NCI-H345 treated with DMSO at 0.1 percent for 48 hours (cell line): ENCODE results near the gene SLC22A23.

ENCODE experiments used
- DNase-seq: peaks from one replicate; lab custom pipeline; 2025; ENCODE audit not compliant: unreplicated experiment; lab: John Stamatoyannopoulos, UW

The SLC22A23 gene

DNA sequence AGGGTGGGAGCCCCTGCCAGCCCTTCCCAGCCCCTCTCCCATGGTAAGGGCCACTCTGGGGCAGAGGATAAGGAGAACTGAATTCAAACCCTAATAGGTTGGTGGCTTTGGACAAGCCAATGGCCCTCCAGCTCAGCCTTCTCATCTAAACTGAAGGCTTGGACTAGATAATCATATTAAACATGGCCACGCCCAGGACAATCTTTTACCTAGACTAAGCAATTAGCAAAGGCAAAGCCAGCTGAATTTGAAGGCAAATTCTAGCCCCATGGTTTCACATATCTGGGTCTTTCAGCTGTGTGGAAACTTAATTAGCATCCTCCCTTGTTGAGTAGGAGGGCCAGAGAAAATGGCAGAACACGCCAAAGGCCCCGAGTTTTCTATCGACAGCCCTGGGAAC lies 10.7 kb downstream of the SLC22A23 start:
- no peak for DNase-seq

DNA sequence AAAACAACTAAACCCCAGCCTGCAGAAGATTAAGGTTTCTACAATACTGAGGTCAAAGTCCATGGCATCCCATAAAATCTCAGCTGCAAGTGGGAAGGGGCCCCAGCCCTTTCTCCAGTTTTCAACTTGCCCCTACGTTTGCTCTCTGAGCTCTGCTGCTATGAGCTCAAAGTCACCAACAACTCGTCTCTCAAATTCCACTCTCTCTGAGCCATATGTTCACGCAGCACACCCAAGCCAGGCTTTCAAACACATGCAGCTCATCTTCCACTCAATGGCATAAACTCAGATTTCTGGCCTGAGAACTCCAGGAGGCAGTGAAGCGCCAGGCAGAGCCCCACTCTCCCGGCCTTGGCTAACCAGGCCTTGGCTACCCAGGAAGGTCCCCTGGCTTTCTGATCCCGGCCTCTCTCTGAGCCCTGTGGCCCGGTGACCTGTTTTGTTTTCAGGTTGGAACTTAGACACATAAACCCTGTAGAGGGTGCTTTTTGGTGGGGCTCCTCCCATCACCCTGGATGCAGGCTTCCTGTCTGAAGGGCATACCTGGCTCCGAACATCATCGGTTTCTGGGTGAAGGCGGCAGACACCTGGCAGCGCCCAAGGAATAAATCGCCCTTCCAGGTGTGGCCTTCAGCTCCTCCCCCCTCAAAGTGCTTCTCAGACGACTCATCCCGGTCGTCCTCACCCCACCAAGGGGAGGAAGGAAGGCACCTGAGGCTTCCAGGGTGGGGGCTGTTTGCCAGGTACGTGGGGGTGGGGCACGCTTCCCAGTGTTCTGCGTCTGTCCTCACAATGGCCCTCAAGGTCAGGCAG lies 12.4 kb downstream of the SLC22A23 start:
- no peak for DNase-seq

DNA sequence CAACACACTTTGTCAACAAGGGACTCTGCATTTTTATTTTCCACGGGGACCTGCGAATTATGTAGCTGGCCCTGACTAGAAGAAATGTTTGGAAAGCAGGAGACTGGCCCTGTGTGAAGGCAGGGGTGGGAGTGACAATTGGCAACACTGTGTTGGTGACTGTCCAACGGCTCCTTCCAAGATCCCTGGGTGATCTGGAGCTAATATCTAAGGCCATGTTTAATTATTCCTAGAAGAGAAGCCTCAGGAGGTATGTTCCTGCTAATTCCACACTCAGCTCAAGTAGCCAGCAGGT lies 13.7 kb downstream of the SLC22A23 start:
- no peak for DNase-seq

DNA sequence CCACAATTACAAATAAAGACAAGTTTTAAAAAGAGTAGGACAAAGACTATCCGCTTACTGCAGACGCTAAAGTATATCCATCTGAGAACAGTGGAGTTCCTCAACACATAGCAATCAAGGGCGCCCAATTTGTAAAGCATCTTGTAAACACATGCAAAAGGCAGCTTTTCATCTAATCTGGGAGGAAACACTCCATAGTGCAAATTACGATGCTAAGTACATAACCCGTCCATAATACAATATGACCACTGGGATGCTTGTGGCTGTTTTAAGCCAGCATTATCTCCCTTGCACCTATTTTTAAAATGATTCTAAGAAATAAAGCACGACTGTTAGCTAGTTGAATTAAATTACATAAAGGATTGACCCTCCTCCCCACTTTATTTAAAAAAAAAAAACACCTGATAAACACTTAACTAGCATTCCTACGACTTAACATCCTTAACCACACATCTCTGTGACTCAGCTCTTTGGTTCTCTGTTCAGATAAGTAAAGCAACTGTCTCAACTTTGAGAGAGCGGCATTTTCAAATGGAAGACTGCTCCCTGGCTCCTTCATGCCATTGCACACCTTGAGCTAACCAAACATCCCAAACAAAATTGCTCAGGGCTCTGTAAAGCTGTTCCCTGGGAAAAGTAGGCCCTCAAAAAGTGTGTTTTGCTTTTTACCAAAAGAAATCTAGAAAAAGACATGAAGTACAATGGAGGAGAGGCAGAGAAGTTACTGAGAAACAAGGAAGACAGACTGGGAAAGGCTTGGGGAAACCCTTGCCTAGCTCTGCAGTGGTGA lies 14.2 kb downstream of the SLC22A23 start:
- no peak for DNase-seq

DNA sequence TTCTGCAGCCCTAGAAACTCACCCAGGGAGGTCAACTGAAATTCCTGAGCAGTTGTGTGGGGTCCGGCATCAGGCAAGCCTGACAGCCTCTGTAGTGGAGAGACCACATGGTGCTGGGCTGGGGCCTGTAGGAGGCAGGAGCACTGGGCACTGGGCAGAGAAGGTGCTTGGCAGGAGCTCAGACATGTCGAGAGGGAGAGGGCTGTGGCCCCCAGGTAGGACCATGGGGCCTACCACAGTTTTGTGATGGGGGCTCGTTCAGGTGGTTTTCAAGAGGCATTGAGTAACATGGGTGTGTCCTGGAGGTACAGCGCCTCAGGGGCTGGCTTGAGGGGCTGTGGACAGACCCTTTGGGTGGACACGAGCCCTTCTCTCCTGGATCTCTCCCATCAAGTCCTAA lies 15.9 kb downstream of the SLC22A23 start:
- no peak for DNase-seq

DNA sequence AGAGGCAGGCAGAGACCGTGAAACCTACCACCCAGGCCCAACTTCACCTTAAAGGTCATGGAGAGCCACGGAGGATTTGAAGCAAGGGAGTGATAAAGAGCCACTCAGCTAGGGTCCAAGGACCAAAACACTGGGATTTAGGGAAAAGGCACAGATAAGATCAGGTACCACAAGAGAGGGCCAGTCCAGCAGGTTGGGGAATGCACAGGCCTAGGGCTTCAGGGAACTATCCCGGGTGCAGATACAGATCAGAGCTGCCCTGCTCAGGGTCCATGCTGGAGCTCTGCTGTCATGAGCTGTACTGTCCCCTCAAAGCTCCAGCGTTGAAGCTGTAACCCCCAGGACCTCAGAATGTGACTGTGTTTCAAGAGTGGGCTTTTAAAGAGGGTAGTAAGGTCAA lies 16.9 kb downstream of the SLC22A23 start:
- DNase-seq: no peak

DNA sequence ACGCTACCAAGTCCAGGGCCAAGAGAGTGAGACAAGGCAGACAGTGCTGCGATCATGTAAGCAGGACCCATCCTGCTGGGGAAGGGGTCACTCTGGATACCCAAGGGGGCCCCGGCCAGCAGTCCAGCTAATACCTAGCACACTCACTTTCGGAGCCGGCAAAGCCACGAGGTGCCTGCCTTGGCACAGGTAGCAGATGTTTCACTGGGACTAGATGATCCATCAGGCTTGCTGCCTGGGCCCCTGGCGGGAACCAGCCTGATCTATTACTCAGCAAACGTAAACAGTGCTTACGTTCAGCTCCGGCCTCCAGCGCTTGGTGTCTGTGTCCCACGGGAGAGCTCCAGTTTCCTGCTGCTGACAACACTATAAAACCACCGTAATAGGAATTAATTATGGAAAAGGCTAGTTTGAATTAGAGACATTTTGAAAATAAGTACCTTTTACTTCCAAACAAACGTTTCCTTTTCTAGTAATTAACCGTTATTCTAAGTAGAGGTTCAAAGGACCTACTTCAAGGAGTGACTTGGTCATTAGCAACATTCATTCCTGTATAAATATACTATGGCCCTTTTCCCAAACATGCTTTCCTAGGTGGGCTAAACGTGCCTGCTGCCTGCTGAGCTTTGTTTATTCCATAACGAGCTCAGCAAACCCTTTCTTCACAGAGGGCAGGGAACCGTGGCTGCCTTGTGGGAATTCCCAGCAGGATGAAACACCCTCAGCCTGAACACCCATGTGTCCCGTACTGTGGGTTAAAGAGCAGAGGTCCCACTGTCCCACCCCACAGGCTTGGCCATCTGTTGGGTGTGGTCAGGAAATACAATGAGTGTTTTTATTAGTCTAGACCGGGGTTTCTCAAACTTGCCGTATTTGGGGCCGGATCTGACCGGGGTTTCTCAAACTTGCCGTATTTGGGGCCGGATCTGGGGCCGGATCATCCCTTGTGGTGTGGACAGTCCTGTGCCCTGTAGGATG lies 18.4 kb downstream of the SLC22A23 start:
- no peak for DNase-seq

DNA sequence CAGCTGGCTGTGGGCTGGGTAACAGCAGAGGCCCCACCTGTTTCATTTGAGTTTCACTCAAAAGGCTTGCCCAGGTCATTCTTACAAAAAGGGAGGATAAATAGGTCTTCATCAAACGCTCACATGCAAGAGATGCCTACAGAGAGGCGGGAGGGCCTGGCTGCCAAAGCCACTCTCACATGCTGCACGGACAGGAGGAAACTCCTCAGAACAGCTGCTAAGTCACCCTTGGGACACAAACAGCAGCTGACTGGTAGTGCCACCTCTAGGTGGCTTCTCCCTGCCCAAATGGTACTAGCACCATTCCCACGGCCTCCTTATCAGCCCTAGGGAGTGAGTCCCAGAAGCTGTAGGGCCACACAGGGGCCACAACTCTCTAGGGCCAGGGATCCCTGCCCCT lies 23.8 kb downstream of the SLC22A23 start:
- no peak for DNase-seq

DNA sequence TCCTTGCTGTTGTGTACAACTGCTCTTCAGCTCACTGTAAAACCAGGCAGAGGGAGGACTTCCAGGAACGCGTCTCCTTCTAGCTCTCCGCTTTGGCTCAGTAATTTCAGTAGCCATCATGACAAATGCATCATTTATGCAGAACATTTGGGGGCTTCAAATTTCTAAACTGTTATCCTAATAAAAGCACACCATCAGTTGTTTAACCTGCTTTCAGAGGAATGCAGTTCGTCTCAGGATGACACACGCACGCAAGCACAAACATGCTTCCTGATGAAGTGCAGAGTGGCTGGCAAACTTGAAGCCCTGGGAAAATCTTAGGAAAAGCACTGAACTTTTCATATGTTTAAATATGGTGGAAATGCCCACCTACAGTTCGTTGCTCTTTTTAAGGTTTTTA lies 24.4 kb downstream of the SLC22A23 start:
- DNase-seq: no peak

DNA sequence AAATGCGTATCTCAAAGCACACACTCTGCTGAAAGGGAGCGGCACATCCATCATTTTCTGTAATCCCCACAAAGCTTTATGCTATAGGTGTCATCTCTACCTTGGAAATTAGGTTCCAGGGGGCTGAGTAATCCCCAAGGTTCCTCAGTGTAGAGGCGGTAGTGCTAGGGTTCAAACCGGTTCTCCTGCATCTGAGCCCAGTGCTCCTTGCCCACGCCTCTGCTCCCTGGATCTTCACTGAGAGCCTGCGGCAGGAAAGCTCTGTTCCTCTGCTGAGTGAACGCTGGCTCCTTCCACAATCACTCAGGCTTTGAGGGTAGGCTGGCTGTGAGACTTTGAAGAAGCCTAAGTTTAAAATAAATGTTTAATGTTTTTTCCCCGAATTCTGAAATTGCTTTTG lies 24.9 kb downstream of the SLC22A23 start:
- no peak for DNase-seq

DNA sequence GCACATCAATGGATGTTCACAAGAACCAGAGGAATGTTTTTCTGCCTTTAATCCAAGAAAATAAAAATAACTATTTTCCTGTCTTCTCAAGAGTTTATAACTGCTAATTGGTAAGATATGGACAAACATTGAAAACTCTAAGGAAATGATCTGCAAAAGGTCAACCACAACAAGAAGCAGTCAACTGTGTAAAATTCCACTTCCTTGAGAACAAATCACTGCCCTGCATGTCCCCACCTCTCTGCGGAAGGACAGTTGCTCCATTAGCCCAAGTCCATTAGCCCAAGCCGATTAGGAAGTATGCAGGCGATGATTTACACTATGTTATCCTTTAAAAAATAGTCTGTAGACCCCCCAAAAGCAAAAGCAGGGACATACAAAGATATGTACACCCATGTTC lies 27.6 kb downstream of the SLC22A23 start:
- DNase-seq: no peak

DNA sequence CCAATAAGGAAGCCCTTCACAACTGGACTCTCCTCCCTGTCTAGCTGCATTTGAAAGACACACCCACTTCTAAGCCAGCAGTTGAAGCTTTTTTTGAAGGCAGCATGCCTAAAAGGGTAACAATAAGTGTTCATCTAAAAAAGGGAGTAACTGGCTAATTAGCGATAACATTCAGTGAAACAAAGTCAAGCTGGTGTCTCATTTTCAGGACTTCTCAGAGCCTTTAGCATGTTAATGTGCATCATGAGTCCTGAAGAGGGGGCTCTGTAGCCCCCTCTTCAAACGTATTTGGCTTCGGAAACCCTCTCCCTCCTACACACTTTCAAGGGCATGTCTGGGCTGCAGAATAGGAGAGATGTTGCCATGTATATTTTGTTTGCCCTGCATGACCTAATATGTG lies 28.1 kb downstream of the SLC22A23 start:
- no peak for DNase-seq

DNA sequence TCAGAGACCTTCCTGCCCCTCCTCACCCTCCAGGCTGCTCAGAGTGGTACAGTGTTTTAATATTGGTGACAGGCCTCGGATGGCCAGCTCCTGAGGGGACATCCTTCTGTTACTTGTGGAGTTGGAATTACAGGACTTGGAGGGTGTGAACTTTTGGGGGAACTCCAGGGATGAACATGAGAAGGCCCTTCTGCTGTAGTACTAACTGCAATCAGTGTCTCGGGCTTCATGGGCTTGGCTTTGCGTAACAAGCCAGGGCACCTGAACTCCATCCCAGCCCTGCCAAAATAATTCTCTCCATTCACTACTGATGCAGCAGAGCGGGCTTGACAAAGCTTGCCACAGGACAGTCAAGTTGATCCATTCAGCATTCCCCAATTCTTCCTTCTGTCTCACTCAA lies 28.6 kb downstream of the SLC22A23 start:
- no peak for DNase-seq

DNA sequence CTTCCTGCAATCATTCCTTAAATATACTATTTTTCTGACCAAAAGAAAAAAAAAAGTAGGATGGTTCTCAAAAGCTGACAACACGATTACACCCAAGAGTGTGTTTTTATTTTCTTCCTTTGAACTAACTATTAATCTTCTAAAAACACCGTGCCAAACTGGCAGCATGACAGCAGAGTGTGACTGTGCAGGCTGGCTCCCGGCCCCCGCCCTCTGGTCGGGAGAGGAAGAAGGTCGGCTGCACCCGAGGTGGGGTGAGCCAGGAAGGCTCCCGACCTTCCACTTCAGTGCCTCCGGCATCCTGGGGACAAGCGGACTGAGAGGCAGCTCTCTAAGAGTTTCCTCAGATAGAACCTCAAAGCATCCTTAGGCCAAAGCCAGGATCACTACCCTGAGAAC lies 29.2 kb downstream of the SLC22A23 start:
- DNase-seq: no peak

DNA sequence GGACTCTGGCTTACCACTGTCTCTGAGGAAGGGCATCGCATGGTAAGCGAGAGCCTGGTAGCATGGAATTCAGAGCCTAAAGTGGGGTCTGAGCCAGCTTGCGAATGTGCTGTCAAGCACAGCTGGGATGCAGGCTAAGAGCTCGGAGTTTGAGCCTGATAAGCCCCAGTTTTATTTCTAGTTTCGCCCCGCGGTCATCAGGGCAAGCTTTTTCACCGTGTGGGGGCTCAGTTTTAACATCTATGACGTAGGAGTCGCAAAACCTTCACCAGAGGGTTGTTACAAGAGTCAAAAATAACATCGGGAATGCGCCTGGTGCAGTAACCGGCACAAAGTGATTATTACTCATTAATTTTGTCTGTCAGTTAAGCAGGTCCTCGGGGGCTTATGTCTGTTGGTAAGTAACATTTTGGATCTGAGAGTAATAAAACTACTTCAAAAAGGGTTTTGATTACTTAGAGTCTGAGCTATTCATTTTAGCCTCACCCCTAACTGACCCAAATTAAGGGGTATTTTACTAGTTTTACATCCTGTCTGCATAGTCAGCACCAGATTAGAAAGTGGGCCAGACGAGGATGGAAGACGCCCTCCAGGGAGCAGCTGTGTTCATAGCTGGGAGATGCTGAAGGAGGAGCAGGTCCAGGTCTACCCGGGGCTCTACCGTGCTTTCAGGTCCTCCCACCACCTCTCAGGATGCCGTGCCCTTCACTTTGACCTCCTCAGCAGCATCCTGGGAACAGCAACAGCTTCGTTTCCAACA lies 29.7 kb downstream of the SLC22A23 start:
- no peak for DNase-seq

DNA sequence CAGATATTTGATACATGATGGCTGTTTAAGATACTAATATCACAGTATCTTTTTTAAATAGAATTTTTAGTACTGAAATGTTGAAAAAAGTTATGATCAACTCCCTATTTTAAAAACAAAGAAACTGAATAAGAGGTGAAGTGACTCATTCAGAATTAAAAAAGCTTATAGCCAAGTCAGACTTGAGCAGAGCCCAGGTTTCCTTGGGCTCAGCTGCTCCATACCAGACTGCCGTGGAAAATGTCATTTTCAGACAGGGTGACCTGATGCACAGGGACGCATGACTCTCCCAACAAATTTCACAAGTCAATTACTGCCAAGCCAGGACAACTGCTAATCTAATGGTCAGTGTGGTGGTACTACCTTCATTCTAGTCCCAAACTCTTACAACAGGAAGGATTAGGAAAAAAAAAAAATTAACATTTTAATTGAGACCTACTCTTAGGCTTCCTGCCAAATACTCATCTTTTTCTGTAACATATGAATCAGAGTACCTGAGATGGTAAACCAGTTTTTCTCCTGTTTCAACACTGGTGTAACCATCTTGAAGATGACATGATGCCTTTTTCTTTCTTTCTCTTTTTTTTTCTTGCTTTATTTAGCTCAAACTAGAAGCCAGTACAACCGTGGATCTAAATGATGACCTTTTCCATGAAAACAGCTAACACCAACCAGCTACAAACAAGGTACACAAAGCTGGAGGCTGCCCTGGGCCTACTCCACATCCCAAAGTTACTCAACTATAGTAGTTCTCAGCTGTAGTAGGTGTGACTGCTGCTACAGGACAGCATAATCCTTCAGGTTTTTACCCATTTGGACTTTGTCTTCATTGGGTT lies 30.5 kb downstream of the SLC22A23 start:
- no peak for DNase-seq

DNA sequence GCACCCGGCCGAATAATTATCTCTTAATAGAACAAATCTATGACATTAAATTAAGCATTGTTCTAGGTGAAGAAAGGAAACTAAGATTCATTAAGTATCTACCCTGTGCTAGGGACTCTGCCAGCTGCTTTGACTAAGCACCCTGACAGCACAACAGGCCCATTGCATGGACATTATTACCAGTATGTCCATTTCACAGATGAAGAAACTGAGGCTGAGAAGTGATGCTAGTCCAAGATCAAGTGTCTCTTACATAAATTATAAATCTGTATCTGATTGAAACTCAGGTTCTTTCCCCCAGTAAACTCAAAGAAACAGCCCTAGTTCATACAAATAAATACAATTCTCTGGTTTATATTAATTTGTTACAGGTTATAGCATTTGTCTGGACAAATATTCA lies 31.3 kb downstream of the SLC22A23 start:
- DNase-seq: no peak

DNA sequence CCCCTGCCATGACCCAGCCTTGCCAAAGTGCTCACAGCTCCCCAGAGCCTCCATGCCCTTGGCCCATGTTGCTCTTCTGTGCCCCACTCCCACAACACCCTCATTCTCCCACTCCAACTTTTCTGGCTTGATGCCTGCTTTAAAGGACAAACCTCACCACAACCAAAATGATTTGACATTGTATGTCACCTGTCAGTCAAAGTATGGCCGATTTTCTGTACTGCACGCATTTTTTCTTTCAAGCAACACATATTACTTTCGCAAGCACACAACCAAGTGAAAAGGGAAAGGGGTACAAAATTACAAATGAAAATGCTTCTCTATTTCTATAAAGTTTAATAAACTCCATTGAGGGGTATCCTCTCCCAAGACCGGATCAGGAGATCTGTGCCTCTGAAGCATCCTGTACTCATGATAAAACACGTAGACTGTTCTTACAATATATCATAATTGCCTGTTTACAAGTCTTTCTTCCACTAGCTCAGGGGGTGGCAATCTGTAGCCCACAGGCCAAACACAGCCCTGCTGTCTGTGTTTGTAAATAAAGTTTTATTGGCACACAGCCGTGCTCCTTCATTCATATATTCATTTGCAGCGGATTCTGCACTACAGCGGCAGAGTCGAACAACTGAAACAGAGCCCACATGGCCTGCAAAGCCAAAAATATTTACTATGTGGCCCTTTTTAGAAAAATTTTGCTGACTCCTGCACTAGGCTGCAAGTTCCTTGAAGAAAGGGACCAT lies 32.5 kb downstream of the SLC22A23 start:
- DNase-seq: no peak

DNA sequence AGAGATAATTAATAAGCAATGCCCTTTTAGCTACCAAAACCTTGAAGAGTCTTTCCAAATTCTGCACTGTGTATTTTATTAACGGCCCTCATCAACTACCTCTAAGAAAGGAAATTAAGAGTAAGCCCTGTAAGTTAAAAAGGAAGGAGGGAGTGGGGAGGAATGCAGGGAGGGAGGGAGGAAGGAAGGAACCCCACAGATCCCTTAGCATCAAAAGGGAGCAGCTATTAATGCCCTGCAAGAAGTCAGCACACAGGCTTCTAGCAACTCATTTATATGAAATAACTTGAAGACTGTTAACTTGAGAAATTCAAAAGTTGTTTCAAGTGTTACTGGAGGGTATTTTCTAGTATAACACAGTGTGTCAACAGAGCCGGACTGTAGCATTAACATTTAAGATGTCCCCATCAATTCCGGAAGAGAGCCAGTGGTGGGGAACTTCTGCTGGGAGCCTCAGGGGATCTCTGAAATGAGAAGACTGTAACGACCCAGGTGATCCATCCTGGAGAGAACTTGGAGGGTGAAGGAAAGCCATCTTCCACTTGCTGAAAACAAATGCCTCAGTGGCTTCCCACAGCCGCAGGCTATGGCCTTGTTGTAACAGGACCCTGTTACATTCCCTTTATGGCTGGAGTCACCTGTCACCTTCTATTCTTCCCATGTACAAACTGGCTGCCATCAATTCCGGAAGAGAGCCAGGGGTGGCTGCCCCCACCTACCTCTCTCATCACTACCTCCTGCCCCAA lies 33.2 kb downstream of the SLC22A23 start:
- no peak for DNase-seq
